ENCODE measurements around the gene RNF39.

DNA sequence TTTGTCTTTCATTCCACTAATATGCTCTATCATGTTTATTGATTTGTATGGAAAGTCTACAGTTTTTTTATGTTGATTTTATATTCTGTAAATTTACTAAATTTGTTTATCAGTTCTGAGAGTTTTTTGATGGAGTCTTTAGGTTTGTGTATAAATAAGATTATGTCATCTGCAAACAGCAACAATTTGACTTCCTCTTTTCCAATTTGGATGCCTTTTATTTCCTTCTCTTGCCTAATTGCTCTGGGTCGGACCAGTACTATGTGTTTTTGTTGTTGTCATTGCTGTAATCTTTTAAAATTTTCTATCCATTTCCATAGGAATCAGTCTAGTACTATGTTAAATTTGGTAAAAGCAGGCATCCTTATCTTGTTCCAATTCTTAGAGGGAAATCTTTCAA is 46.0 kb downstream of the RNF39 start:
- TF ChIP-seq POLR2A (IDR thresholded peaks at IDR 0.05): no peak
- TF ChIP-seq EP300 (IDR thresholded peaks at IDR 0.05): no peak
- TF ChIP-seq, protein P1, sequence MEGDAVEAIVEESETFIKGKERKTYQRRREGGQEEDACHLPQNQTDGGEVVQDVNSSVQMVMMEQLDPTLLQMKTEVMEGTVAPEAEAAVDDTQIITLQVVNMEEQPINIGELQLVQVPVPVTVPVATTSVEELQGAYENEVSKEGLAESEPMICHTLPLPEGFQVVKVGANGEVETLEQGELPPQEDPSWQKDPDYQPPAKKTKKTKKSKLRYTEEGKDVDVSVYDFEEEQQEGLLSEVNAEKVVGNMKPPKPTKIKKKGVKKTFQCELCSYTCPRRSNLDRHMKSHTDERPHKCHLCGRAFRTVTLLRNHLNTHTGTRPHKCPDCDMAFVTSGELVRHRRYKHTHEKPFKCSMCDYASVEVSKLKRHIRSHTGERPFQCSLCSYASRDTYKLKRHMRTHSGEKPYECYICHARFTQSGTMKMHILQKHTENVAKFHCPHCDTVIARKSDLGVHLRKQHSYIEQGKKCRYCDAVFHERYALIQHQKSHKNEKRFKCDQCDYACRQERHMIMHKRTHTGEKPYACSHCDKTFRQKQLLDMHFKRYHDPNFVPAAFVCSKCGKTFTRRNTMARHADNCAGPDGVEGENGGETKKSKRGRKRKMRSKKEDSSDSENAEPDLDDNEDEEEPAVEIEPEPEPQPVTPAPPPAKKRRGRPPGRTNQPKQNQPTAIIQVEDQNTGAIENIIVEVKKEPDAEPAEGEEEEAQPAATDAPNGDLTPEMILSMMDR (IDR thresholded peaks at IDR 0.05): no peak
